ENCODE measurements around the gene SUPT20HL1.
"Not testable (repeated sequence)": the region's sequence is repeated elsewhere in the genome, so short reads cannot be mapped to it uniquely, and the experiment has no call there.

The SUPT20HL1 gene

DNA sequence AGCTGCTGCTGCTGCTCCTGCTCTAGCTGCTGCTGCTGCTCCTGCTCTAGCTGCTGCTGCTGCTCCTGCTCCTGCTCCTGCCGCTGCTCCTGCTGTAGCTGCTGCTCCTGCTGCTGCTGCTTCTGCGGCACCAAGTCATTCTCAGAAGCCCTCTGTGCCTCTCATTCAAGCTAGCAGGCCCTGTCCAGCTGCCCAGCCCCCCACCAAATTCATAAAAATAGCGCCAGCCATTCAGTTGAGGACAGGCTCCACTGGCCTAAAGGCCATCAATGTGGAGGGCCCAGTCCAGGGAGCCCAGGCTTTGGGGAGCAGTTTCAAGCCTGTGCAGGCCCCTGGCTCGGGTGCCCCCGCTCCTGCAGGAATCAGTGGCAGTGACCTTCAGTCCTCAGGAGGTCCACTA is 3.9 kb downstream of the SUPT20HL1 start:
- no peak for DNase-seq

GRCh38 chrX:24364851-24365538 is 4.6 kb downstream of the SUPT20HL1 start:
- DNase-seq = no peak

DNA sequence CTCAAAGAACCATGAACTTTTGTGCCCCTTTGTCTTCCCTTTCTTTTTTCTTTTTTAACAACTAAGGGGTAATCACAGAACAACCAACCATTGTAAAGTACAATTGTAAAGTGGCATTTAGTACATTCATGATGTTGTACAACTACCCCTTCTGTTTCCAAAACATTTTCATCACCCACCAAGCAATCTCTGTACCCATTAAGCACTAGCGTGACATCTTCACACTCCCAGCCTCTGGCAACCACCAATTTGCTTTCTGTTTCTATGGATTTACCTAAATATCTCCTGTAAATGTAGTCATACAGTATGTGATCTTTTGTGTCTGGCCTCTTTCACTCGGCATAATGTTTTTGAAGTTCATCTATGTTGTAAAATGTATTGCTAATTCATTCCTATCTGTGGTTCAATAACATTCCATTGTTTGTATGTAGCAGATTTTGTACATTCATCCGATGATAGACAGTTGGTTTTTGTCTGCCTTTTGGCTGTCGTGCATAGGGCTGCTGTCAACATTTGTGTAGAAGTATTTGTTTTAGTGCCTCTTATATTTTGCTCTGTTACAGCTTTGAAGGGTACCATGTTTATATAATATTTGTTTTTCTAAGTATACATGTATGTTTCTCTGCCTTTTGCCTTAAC is 6.4 kb downstream of the SUPT20HL1 start:
- DNase-seq = not testable (repeated sequence)

GRCh38 chrX:24369816-24370215 is 9.4 kb downstream of the SUPT20HL1 start:
- no peak for DNase-seq

DNA sequence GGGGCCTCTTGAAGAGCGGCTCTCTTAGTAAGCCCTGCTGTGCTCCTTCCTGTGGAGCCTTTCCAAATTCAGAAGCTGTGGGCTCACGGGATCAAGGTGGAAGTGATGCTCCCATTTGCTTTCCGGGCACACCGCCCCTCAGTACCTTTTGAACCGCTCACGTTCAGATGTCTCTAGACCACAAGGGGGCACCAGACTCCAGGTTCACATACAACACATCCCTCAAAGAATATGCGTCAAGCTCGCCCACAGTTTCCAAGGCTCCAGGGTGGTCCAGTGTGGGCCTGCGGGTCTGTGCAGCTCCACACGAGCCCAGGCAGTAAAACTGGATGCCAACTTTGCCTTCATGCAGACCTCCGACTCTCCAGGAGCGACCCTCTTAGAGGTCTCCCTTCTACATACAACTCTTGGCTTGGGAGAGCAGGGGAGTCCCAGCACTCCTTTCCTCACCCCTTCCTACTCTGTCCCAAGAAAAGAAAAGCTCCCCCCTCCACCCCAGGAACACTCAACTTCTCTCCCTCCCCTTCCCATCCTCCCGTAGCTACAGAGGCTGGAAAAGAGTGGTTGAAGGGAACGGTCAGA is 11.0 kb downstream of the SUPT20HL1 start:
- DNase-seq = peak; percentile 2 to 10 (median 6)

DNA sequence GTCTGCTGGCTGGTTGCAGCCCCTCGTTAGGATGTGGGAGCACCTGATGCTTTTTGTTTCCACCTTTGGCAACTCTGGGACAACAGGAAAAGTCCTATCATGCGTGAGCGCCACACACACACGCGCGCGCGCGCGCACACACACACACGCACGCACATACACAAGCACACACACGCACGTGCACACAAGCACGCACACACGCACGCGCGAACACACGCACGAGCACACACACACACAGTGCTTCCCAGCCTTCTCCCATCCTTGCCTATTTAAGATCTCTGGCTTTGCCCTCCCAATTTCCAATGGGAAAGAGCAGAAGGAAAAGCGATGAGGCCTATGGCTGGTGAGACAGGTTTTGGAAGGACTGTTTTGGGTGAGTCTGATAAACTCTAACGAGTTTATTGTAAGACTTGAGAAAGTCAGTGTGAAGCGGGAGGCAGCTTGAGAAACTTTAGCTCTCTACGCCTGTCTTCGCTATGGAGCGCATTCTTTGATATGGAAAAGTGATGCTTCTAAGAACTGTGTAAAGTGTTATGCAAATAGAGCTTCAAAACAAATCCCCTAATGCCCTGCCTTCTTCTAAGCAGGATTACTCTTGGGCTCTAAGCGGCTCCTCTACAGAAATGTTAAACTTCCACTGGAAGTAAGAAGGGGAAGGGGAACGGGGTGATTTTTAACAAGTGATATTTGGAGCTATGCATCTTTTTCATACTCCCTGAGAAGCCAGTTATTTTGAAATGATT is 11.8 kb downstream of the SUPT20HL1 start:
- DNase-seq = no peak

GRCh38 chrX:24375600-24376131 is 15.2 kb downstream of the SUPT20HL1 start:
- DNase-seq = no peak

- DNase-seq = no peak
Observed at GRCh38 chrX:24376403-24376802, 16.0 kb downstream of the SUPT20HL1 start.

DNA sequence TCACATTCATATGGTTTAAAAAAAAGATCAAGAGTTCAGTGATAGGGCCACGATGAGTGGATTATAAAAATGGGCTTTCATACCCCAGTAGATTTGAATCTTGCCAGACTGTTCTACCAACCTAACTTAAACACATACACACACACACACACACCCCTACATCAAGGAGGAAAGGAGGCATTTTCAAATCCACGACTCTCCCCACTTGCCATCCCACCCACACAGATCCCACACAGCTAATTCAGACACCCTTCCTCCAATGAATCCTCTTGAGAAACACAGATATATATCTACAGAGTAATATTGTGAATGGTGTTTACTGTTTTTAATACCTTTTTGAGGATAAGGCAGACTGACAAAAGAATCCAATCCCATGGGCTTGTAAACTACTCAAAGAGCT is 16.8 kb downstream of the SUPT20HL1 start:
- no peak for DNase-seq

GRCh38 chrX:24377911-24378468 is 17.6 kb downstream of the SUPT20HL1 start:
- no peak for DNase-seq

DNA sequence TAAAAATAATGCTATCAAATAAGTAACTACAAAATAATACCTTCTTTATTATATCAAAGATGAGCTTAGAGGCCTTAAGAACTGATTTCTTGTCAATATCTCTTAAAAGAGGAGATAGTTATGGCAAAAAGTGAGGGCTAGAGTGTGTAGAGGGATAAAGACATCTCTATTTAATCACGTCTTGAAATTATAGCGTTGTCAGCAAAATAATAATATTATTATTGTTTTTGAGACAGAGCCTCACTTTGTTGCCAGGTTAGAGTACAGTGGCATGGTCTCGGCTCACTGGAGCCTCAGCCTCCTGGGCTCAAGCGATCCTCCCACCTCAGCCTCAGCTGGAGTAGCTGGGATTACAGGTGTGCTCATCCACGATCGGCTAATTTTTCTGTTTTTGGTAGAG is 18.3 kb downstream of the SUPT20HL1 start:
- DNase-seq = no peak

DNA sequence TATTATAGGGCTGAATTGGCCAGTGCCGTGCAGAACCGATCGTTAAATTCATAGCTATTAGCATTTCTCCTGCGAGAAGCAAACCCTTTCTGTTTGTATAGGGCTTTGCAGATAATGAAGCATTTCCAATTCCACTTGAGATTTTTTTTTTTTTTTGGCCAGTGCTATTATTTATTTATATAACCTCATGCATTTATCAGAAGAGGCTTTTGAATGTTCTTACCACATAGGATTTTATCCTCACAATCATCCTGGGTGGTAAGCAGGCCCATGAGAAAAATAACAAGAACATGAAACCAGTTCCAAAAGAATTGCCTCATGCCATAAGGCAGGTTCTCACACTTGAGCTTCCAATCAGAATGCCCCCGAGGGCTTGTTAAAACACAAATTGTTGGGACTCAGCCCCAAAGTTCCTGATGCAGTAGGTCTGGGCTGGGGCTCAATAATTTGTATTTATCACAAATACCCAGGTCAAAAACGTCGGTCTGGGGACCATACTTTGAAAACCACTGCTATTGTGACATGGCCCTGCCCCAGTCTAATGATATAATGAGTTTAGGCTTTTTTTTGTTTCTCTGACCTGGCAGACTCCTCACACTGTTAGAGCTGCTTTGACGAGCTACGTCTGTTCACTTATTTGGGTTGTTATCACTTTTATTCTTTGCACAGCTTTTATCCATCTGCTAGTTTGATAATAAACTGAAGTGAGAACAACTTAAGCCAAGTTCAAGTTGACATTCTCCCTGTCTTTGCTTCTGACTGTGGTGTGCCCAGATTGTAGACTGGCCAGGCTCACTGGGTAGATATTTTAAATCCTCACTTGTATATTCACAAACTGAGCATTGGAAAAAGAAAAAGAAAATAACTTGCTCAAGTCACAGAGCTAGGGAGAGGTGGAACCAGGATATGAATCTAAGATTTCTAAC is 20.1 kb downstream of the SUPT20HL1 start:
- DNase-seq = no peak

- not testable (repeated sequence) for DNase-seq
Observed at GRCh38 chrX:24382315-24382714, 21.9 kb downstream of the SUPT20HL1 start.

DNA sequence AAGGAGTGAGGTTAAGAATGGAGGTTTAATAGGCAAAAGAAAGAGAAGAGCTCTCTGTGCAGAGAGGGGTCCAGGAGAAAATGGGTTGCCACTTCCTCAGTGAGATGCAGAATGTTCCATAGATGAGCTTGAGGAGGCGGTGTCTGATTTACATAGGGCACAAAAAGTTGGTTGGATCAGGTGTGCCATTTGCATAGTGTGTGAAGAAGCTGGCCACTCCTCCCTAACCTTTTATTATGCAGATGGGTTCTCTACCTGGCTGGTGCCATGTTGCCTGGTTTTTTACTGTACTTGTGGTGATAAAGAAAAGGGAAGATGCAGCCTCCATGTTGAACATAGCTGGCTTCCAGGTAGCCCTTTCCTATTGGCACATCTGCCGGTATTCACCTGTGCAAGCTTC is 27.3 kb downstream of the SUPT20HL1 start:
- DNase-seq = no peak

GRCh38 chrX:24391389-24391788 is 30.9 kb downstream of the SUPT20HL1 start:
- no peak for DNase-seq

DNA sequence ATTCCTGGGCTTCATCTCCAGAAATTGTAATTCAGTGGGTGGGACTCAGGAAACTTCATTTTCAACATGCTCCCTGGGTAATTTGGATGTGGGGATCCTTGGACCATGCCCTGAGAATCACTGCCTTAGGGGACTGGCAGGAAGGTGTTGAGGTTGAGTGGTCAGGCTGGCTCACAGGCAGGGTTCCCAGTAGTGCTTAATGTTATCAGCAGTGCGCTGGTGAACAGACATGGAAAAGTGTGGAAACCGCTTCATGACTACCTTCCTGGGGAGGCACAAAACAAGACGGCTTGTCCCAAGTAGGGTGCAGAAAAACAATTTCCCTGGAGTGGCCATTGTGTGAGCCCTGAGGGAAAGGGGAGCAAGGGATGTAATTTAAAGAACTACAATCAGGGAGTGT is 31.4 kb downstream of the SUPT20HL1 start:
- no peak for DNase-seq

GRCh38 chrX:24392709-24393108 is 32.3 kb downstream of the SUPT20HL1 start:
- no peak for DNase-seq

- DNase-seq = peak in 3 of 4 experiments; percentile 1 to 8 (median 1)
Observed at GRCh38 chrX:24395775-24396174, 35.3 kb downstream of the SUPT20HL1 start.

DNA sequence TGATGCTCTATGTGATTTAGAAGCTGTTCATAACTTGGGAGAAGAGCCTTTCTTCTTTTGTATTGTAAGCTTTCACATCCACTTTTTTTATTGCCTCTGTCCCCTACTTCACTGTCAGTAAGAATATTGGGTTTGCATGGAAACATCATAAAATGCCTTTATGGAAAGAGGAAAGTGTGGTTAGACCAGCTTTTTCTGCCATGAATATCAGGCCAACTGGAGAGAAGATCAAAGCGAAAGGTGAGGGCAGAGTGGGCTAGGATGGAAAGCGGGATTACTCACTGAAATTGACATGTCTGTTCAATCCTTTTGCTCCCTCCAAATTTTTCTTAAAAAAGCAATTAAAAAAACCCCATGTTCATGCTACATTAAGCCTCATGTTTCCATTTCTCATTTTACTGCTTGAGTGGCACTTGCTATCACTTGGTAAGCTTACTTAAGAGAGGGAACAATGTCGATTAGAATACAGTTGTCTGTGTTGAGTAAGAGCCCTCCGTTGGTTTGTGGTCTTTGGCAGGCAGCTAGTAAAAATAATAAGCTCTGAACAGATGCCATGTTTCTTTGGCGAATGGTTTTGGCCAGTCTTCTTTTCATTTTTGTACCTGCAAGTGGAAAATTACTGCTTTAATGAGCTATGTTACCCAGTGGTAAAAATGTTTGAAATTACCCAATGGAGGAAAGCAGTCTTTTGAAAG is 35.9 kb downstream of the SUPT20HL1 start:
- DNase-seq = no peak

DNA sequence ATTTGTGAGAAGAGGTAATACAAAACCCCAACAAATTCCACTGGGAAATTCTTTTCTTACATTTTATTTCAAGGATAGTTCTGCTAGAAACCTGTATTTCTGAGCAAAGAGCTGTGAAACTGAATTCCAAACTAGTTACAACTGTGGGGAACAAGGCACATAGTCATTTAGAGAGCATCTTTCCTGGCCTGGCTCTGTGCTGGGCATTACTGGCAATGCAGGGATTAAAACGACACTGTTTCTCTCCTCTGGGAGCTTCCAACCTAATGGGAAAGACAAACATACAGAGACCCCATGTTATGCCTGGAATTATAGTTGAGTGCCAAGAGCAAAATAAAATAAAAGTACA is 36.5 kb downstream of the SUPT20HL1 start:
- DNase-seq = no peak

GRCh38 chrX:24398766-24399165 is 38.3 kb downstream of the SUPT20HL1 start:
- no peak for DNase-seq
